Epithelial cell of proximal tubule (primary cell): ENCODE measurements around the gene PCDH1. TPM values are rescaled to one million over a fixed set of nuclear protein-coding genes. Genes with fewer than 3 reads are reported as not detected.

Experiments
- DNase-seq: peaks from one replicate; pipeline ENCODE4 v3.0.0-alpha.2; 2011; ENCODE audit warnings: low read depth
- H3K4me3 ChIP-seq: 2 replicates; pipeline ENCODE4 v1.5.1; 2011; ENCODE audit warnings: low read depth, mild to moderate bottlenecking, low read length
- CTCF ChIP-seq: conservative IDR thresholded peaks from 2 replicates; pipeline ENCODE4 v1.5.1; 2012; ENCODE audit warnings: low read depth, mild to moderate bottlenecking, low read length
- total RNA-seq: library from RNA; depleted of rRNA; stranded (reverse); fragments of >200 nt; gene quantifications from 2 replicates; pipeline ENCODE4 v1.2.3, GENCODE V29; 2015

Gene PCDH1
- total RNA-seq, 1 donor from 2014 or later, result 17.4 TPM

GRCh38 chr5:141828162-141828561 lies 50.0 kb downstream of the PCDH1 start:
- DNase-seq, result no peak
- no peak for TF ChIP-seq CTCF
- no peak overlapping the region for H3K4me3 ChIP-seq

GRCh38 chr5:141826674-141827073 lies 51.5 kb downstream of the PCDH1 start:
- TF ChIP-seq CTCF, result no peak
- DNase-seq, result no peak
- H3K4me3 ChIP-seq, result no peak overlapping the region

GRCh38 chr5:141825791-141826560 lies 52.2 kb downstream of the PCDH1 start:
- DNase-seq, result no peak
- no peak overlapping the region for H3K4me3 ChIP-seq
- TF ChIP-seq CTCF, result peak; percentile 60

GRCh38 chr5:141825241-141825671 lies 53.0 kb downstream of the PCDH1 start:
- no peak for DNase-seq
- no peak for TF ChIP-seq CTCF
- H3K4me3 ChIP-seq, result no peak overlapping the region

GRCh38 chr5:141824717-141825116 lies 53.5 kb downstream of the PCDH1 start:
- no peak overlapping the region for H3K4me3 ChIP-seq
- TF ChIP-seq CTCF, result no peak
- no peak for DNase-seq

DNA sequence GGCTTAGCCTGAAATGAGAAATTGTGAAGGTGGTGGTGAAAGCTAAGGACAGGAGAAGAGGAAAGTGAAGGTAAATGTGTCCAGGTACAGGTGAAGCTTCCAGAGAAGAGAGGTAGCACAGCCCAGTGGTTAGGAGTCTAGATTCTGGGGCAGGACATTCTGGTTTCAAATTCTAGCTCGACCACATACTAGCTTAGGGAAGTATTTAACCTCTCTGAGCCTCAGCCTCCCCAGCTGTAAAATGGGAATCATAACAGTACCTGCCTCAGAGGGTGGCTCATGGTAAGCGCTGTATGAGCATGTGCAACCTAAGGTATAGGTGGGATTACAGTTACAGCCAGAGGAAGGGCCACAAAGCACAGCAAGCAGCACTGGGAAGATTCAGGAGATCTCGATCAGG lies 55.2 kb downstream of the PCDH1 start:
- DNase-seq, result no peak
- TF ChIP-seq CTCF, result no peak
- no peak overlapping the region for H3K4me3 ChIP-seq

GRCh38 chr5:141822144-141822543 lies 56.1 kb downstream of the PCDH1 start:
- no peak for DNase-seq
- H3K4me3 ChIP-seq, result no peak overlapping the region
- TF ChIP-seq CTCF, result no peak
